ENCODE measurements around the gene SMYD2. TPM values are rescaled to one million over a fixed set of nuclear protein-coding genes. Genes with fewer than 3 reads are reported as not detected.
A peak's percentile ranks its signal among the peaks of the same experiment; 100 is the strongest.

Gene SMYD2
- total and polyA plus RNA-seq, 10 of the 15 experiments (the other 5 are each of a cell fraction or from before 2014, with no cell fraction given), result 8.3 to 55.7 (median 26.4) TPM

DNA sequence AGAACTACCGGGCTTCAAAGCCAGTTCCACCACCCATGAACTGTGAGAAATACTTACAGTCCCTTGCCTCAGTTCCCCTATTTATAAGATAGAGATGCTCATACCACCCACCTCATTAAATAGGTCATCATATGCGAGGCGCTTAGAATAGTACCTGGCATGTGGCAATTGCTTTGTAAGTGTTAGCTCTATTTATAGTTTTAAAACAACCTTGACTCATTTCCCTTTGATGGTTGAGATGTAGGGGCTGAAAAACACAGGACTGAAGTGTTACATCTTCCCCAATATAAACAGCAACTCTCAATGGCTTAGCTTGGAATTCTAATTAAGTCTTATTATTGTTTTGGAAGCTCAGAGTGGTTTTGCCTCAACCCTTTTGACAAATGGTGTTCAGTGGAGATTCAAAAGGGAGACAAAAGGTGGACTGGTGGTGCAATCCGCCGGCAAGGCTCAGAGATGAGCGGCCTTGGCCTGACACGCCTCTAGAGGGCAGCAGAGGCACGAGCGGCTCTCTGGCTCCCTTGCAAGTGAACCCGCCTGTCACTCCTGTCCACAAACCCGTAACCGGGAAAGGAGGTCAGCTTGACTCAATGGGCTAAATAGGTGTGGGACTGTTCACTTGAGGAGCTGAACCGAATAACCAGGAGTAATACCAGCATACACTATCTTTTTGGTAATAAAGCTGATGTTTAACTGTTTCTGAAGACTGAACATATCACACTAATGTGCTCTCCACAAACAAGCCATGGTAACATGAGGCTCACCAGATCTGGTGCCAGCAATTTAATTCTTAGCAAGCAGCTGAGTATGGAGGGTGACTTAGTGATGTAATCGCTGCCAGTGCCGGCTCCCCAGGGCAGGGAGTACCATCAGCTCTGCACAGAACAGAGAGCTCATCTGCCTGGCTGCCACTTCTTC, 19.5 kb upstream of the SMYD2 start (continued):
- TF ChIP-seq SIN3A (IDR thresholded peaks at IDR 0.05; ENCODE audit: low read depth, low read length), result no peak
- TF ChIP-seq, protein P1, sequence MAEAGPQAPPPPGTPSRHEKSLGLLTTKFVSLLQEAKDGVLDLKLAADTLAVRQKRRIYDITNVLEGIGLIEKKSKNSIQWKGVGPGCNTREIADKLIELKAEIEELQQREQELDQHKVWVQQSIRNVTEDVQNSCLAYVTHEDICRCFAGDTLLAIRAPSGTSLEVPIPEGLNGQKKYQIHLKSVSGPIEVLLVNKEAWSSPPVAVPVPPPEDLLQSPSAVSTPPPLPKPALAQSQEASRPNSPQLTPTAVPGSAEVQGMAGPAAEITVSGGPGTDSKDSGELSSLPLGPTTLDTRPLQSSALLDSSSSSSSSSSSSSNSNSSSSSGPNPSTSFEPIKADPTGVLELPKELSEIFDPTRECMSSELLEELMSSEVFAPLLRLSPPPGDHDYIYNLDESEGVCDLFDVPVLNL (IDR thresholded peaks at IDR 0.05; ENCODE audit: low read depth, low read length), result no peak
- TF ChIP-seq, protein P2, sequence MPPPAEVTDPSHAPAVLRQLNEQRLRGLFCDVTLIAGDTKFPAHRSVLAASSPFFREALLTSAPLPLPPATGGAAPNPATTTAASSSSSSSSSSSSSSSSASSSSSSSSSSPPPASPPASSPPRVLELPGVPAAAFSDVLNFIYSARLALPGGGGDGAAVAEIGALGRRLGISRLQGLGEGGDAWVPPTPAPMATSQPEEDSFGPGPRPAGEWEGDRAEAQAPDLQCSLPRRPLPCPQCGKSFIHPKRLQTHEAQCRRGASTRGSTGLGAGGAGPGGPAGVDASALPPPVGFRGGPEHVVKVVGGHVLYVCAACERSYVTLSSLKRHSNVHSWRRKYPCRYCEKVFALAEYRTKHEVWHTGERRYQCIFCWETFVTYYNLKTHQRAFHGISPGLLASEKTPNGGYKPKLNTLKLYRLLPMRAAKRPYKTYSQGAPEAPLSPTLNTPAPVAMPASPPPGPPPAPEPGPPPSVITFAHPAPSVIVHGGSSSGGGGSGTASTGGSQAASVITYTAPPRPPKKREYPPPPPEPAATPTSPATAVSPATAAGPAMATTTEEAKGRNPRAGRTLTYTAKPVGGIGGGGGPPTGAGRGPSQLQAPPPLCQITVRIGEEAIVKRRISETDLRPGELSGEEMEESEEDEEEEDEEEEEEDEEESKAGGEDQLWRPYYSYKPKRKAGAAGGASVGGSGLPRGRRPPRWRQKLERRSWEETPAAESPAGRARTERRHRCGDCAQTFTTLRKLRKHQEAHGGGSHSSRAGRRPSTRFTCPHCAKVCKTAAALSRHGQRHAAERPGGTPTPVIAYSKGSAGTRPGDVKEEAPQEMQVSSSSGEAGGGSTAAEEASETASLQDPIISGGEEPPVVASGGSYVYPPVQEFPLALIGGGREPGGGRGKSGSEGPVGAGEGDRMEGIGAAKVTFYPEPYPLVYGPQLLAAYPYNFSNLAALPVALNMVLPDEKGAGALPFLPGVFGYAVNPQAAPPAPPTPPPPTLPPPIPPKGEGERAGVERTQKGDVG (CRISPR knock-in tag; IDR thresholded peaks at IDR 0.05), result no peak
- no peak for TF ChIP-seq NFYB (IDR thresholded peaks at IDR 0.05; ENCODE audit: insufficient read depth, low read depth, low read length)
- TF ChIP-seq NR2C2 (IDR thresholded peaks at IDR 0.05; ENCODE audit: borderline replicate concordance, control insufficient read depth, insufficient read length, low read depth), result no peak
- TF ChIP-seq, protein P3, sequence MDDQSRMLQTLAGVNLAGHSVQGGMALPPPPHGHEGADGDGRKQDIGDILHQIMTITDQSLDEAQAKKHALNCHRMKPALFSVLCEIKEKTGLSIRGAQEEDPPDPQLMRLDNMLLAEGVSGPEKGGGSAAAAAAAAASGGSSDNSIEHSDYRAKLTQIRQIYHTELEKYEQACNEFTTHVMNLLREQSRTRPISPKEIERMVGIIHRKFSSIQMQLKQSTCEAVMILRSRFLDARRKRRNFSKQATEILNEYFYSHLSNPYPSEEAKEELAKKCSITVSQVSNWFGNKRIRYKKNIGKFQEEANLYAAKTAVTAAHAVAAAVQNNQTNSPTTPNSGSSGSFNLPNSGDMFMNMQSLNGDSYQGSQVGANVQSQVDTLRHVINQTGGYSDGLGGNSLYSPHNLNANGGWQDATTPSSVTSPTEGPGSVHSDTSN (IDR thresholded peaks at IDR 0.05; ENCODE audit: insufficient replicate concordance, low read depth, low read length), result peak; percentile 79
- TF ChIP-seq TCF7 (IDR thresholded peaks at IDR 0.05; ENCODE audit: borderline replicate concordance), result no peak
- TF ChIP-seq, protein P4, sequence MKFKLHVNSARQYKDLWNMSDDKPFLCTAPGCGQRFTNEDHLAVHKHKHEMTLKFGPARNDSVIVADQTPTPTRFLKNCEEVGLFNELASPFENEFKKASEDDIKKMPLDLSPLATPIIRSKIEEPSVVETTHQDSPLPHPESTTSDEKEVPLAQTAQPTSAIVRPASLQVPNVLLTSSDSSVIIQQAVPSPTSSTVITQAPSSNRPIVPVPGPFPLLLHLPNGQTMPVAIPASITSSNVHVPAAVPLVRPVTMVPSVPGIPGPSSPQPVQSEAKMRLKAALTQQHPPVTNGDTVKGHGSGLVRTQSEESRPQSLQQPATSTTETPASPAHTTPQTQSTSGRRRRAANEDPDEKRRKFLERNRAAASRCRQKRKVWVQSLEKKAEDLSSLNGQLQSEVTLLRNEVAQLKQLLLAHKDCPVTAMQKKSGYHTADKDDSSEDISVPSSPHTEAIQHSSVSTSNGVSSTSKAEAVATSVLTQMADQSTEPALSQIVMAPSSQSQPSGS (IDR thresholded peaks at IDR 0.05; ENCODE audit: low read length), result no peak
- no peak for TF ChIP-seq ZNF217 (IDR thresholded peaks at IDR 0.05)
- peak; percentile 94 for TF ChIP-seq SMC3 (IDR thresholded peaks at IDR 0.05; ENCODE audit: borderline replicate concordance, low read length)
- TF ChIP-seq RFX5 (IDR thresholded peaks at IDR 0.05; ENCODE audit: low read depth, low read length), result no peak
- TF ChIP-seq DPF2 (IDR thresholded peaks at IDR 0.05), result 0 out of 2 replicates have a peak, but pooled peaks have one; percentile 17
- TF ChIP-seq HDGF (IDR thresholded peaks at IDR 0.05), result no peak
- TF ChIP-seq NRF1 (conservative IDR thresholded peaks at IDR 0.05; ENCODE audit: low read depth, low read length), result no peak
- TF ChIP-seq YY1 (IDR thresholded peaks at IDR 0.05; ENCODE audit: low read depth, low read length), result peak; percentile 71; the same call in 1 of the 2 replicates
- TF ChIP-seq, protein P5, sequence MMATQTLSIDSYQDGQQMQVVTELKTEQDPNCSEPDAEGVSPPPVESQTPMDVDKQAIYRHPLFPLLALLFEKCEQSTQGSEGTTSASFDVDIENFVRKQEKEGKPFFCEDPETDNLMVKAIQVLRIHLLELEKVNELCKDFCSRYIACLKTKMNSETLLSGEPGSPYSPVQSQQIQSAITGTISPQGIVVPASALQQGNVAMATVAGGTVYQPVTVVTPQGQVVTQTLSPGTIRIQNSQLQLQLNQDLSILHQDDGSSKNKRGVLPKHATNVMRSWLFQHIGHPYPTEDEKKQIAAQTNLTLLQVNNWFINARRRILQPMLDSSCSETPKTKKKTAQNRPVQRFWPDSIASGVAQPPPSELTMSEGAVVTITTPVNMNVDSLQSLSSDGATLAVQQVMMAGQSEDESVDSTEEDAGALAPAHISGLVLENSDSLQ (IDR thresholded peaks at IDR 0.05), result peak; percentile 90
- no peak for TF ChIP-seq YBX1 (IDR thresholded peaks at IDR 0.05)
- TF ChIP-seq EGR1 (IDR thresholded peaks at IDR 0.05; ENCODE audit: borderline replicate concordance in 1 of 2, low read depth in 2 of 2, low read length in 2 of 2), result no peak
- TF ChIP-seq LARP7 (IDR thresholded peaks at IDR 0.05), result 0 out of 2 replicates have a peak, but pooled peaks have one; percentile 26
- no peak for TF ChIP-seq EP300 (IDR thresholded peaks at IDR 0.05; ENCODE audit: borderline replicate concordance in 1 of 2, control insufficient read depth in 1 of 2, low read depth in 2 of 2, low read length in 2 of 2)
- TF ChIP-seq ZNF207 (IDR thresholded peaks at IDR 0.05; ENCODE audit: borderline replicate concordance), result no peak

Data from GM12878 (cell line).